Stromal cell of bone marrow (primary cell): ENCODE results near the gene CCSER1.
"Not testable (repeated sequence)": the region's sequence is repeated elsewhere in the genome, so short reads cannot be mapped to it uniquely, and the experiment has no call there.

ENCODE experiments used
- DNase-seq: peaks from one replicate; pipeline ENCODE4 v3.0.0-alpha.2; 2012; ENCODE audit warnings: low read depth

CCSER1 gene

GRCh38 chr4:90570615-90571014 is 443.4 kb downstream of the CCSER1 start:
- no peak for DNase-seq

GRCh38 chr4:90572996-90573395 is 445.8 kb downstream of the CCSER1 start:
- DNase-seq, result no peak

DNA sequence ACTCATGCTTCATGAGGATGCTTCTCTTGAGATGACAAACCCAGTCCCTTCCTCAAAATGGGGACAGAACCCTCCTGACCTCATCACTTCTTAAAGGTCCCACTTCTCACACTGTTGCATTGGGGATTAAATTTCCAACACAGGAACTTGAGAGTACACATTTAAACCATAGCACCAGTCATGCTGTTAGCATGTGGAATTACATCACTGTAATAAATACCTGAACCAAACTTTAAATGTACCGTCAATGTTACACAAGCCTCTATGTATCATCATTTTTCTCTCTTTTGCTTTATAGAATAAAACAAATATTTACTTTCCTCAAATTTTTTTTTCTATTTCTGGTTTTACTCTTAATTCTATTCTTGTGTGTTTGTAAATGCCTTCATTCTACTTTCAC is 448.2 kb downstream of the CCSER1 start:
- no peak for DNase-seq

DNA sequence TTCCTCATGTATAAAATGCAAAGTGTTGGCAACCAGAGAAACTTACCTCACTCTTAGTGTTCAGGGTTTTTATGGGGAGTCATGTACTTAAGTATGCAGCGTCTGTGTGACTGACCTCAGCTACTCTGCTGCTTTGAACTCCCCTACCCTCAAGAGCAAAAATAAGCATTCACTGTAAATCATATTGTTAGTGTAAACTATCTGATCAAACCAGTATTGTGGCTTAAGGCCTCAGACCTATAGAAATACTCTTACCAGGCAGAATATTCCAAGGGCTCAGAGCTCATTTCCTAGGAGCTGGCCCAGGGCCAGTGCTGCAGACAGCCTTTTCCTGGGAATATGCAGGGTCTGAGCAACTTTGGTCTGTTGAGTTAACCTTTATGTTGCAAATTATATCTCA is 453.1 kb downstream of the CCSER1 start:
- no peak for DNase-seq

DNA sequence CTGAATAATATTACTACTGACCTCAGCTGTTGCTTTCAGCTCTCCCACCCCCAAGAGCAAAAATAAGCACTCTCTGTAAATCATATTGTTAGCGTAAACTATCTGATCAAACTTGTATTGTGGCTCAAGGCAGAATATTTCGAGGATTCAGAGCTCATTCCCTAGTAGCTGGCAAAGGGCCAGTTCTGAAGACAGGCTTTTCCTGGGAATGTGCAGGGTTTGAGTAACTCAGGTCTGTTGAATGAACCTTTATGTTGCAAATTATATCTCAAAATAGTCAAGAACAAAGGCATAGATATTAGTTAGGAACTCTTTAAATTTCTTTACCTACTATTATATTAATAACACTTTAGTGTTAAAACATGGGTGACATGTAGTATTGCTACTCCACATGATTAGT is 454.9 kb downstream of the CCSER1 start:
- no peak for DNase-seq

- no peak for DNase-seq
These were observed 456.9 kb downstream of the CCSER1 start for GRCh38 chr4:90584051-90584450.

- DNase-seq, result no peak
These were observed 458.8 kb downstream of the CCSER1 start for GRCh38 chr4:90585961-90586360.

GRCh38 chr4:90586799-90587198 is 459.6 kb downstream of the CCSER1 start:
- no peak for DNase-seq

DNA sequence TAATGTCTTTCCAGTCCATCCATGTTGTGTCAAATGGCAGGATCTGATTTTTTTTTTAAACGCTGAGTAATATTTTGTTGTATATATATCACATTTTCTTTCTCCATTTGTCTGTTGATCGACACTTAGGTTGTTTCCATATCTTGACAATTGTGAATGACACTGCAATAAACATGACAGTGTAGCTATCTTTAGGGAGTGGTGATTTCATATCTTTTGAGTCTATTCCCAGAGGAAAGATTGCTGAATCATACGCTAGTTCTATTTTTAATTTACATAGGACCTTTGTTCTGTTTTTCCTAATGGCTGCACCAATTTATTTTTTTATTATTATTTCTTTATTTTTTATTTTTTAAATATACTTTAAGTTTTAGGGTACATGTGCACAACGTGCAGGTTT is 470.7 kb downstream of the CCSER1 start:
- no peak for DNase-seq

DNA sequence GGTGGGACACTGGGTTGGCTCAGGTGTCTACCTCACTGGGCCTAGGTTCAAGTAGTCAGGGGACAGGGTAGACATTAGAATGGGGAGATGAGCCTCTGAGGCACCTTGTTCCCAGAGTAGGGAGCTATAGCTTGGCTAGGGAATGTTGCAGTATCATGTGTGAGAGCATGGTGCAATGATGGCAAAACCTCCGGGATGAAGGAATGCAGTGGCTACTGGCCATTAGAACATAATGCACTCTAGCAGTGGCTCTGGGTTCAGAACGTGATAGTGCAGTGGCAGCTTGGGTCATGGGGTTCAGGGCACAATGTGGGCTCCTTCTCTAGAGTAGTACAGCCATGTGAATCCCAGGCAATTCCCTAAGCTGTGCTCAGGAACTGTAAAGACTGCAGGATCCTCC is 471.5 kb downstream of the CCSER1 start:
- no peak for DNase-seq

DNA sequence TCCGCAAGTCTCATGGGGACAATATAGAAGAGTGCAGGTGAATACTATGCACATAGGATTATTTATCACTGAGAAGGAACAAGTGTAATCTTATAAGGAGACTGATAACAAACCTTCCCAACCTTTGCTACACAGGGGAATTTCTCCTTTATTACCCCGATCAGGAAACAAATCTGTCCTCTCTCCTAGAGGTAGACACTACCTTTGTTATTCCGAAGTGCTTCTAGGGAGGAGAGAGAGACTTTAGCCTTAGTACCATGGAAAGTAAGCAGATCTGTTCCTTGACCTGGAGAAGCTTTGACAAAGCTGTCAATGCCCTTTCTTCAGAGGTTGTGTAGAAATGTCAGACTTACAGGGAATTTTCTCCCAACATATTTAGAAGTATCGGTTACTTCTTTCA is 475.5 kb downstream of the CCSER1 start:
- DNase-seq, result no peak

DNA sequence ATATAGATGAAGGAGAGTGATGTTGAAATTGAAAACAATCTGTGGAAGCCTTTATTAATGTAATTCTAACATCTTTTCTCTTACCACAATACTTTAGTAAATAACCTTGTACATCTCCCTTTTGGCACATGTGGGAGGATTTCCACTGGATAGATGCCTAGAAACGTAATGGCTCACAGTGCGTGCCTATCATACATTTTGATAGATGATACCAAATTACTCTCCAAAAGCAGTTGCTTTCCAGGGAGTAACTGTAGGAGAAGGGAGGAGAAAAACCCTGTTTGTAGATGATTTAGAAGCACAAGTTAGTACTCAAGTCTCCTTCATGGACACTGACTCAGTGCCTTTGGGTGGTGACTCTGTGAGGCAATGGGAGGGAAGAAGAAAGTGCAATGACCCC is 476.3 kb downstream of the CCSER1 start:
- DNase-seq, result no peak

GRCh38 chr4:90606781-90607180 is 479.6 kb downstream of the CCSER1 start:
- no peak for DNase-seq

DNA sequence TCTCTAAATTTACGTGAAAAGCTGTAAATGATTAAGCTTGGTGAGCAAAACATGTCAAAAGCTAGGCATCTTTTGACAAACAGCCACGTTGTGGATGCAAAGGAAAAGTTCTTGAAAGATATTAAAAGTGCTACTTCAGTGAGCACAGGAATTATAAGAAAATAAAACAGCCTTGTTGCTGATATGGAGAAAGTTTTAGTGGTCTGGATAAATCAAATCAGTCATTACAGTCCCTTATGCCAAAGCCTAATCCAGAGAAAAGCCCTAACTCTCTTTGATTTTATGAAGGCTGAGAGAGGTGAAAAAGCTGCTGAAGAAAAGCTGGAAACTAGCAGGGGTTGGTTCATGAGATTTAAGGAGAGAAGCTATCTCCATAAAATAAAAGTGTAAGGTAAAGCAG is 487.2 kb downstream of the CCSER1 start:
- no peak for DNase-seq

DNA sequence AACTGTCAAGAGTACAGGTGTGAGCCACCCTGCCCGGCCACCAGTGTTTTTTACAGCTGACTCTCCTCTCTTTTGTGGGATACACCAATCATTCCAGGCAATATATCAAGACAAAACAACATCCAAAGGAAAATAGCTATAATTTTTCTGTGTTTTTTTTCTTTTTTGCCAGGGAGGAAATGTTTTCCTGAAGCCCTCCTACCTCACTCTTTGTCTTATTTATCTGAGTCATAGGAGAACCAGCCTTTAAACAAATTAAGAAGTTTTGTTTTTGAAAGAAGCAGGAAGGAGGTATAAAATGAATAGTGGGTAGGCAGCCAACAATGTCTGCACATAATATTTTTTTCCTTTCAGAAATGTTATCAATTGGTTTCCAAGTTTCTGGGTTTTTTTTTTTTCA is 493.9 kb downstream of the CCSER1 start:
- DNase-seq, result no peak

GRCh38 chr4:90624781-90625180 is 497.6 kb downstream of the CCSER1 start:
- DNase-seq, result no peak

DNA sequence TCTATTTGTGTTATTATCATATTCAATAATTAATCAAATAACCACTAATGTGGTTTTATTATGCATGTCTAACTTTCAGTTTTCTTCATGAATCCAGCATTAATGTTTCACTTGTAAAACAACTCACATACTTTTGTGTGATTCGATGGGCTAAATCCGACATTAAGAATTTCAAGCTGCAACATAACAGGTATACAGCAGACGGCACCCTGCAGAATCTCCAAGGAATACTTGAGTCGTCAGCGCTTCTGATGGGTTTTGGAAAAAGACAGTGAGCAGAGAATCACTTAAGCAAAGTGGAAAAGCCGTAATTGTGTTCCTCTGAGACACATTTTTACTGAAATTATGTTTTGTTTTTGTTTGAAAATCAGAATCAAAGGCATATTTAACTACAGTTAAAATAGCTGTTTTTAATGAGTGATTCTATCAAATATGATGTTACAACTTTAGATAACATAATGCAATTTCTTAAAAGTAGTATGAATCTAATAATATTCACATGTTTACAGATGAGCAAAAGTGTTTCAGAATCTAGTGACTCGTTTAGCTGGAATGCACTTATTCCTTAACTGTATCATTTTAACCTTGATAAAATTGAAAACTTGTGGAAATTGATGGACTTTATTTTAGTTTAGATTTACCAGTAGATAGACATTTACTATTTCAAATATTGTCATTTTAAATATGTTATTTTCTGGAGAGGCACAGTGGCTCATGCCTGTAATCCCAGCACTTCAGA is 514.8 kb downstream of the CCSER1 start:
- DNase-seq, result no peak

GRCh38 chr4:90643156-90643555 is 516.0 kb downstream of the CCSER1 start:
- no peak for DNase-seq

- DNase-seq, result no peak
These were observed 521.1 kb downstream of the CCSER1 start for GRCh38 chr4:90648311-90648710.

DNA sequence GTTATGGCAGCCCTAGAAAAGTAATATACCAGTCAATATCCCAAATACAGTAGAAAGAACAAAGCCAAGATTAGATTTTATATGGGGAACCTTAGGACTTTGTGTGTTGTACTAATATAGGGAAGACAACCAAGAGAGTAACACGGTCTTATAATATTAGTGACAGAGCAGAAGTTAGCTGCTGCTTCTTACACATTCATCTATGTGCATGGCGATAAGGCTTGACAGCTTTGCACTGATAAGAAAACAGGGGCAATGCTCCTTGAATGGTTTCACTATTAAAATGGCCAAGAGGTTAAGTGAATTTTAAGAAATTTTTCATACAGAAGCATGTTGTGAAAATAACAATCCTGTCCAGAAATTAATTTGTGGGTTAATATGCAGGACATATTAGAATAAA is 521.6 kb downstream of the CCSER1 start:
- no peak for DNase-seq

DNA sequence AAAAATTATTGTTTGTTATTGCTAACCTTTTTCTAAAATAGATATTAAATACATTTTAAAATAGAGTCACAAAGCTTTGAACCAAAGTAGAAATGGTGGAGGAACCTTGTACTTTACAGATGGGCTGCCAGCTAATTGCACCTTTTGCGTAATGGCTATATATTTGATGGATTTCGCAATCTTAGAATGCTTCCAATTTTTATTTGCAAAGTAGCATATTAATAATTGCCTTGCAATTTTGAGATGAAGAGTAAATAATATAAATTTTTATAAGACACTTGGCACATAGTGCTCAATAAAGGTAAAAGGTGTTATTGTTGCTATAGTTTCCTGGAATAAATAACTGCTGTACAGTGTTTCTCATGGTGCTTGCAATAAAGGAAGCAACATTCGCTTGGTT is 533.5 kb downstream of the CCSER1 start:
- DNase-seq, result no peak

GRCh38 chr4:90670183-90670582 is 543.0 kb downstream of the CCSER1 start:
- no peak for DNase-seq

- no peak for DNase-seq
These were observed 562.5 kb downstream of the CCSER1 start for GRCh38 chr4:90689739-90690138.

DNA sequence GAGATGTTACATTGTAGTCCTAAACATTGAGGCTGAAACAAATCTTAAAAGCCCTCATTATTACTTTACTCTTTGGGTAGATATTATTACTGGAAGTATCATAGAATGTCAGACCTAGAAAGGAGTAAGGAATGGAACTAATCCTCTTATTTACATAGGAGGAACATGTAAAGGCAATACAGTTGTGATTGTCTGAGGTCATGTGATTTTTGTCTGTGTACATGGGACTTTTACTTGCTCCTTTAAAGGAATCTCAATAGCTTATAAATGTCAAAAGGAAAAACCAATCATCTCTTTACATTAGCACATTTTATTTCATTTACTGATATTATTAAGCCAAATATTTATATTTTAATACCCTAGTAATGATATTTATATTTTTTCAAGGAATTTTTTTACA is 568.2 kb downstream of the CCSER1 start:
- no peak for DNase-seq

GRCh38 chr4:90705501-90705900 is 578.3 kb downstream of the CCSER1 start:
- DNase-seq, result not testable (repeated sequence)
